Gastrocnemius medialis (tissue), 4 donors: Measurements from ENCODE around the gene HTR1B. TPM values are rescaled to one million over a fixed set of nuclear protein-coding genes. Genes with fewer than 3 reads are reported as not detected.

ENCODE experiments used
- ATAC-seq, 2 donors: fragments of 150-250 bp; one replicate each; pipeline ENCODE4 v1.9.1; 2016
- DNase-seq, 2 donors: peaks; one replicate each; pipeline ENCODE4 v3.0.0-alpha.2; 2019
- H3K27ac ChIP-seq, 4 donors: fragments of 200-600 bp; sonication (generic); 1 replicate in 1 of 4; 2 replicates in 3 of 4; pipeline ENCODE4 v1.5.1; 2016 to 2018; ENCODE audit warnings: mild to moderate bottlenecking in 2 of 4, moderate library complexity in 1 of 4
- H3K27me3 ChIP-seq, 3 donors: fragments of 200-600 bp; sonication (generic) in 2 of 3; 1 replicate in 1 of 3; 2 replicates in 2 of 3; pipeline versions ENCODE4 v1.5.1 to v1.6.0; 2016 to 2019; ENCODE audit warnings: mild to moderate bottlenecking in 1 of 3, moderate library complexity in 1 of 3
- H3K36me3 ChIP-seq, 2 donors: fragments of 200-600 bp; sonication (generic) in 1 of 2; one replicate each; pipeline ENCODE4 v1.5.1; 2017 to 2018
- H3K4me1 ChIP-seq, 2 donors: fragments of 200-600 bp; sonication (generic) in 1 of 2; one replicate each; pipeline ENCODE4 v1.5.1; 2016 to 2017; ENCODE audit warnings: mild to moderate bottlenecking in 2 of 2
- H3K4me3 ChIP-seq, 4 donors: fragments of 200-600 bp; sonication (generic) in 3 of 4; 1 replicate in 1 of 4; 2 replicates in 3 of 4; pipeline ENCODE4 v1.5.1; 2016 to 2019; ENCODE audit warnings: mild to moderate bottlenecking in 2 of 4
- H3K9me3 ChIP-seq, 3 donors: fragments of 200-600 bp; sonication (generic) in 2 of 3; 1 replicate in 1 of 3; 2 replicates in 2 of 3; pipeline ENCODE4 v1.5.1; 2016 to 2019
- POLR2A ChIP-seq, 2 donors: fragments of 450-650 bp; IDR thresholded peaks; one replicate each; pipeline ENCODE4 v1.6.1; 2017; ENCODE audit warnings: antibody characterized with exemption in 2 of 2, mild to moderate bottlenecking in 2 of 2, moderate library complexity in 2 of 2
- in situ Hi-C, 4 donors: fragments of 200-750 bp; cut with MboI; loops; one replicate each; pipeline versions ENCODE4 v1.15.0 to v1.8.0; 2017; ENCODE audit warnings: low sequenced_read_pairs in 4 of 4
- intact Hi-C: fragments of 100-400 bp; cut with DNase I; formaldehyde crosslinking; loops from one replicate; pipeline ENCODE4 v1.15.1; 2023; ENCODE audit warnings: low total_unique reads
- total RNA-seq, 4 donors: library from RNA; depleted of rRNA; stranded (reverse); fragments of >200 nt; gene quantifications; one replicate each; pipeline versions ENCODE4 v1.1.0 to v1.2.3, GENCODE V29; 2016
- TF ChIP-seq, protein P1 (sequence below), 5 experiments: fragments of 450-650 bp in 3 of 5; fragments of 200-600 bp in 2 of 5; sonication (generic) in 2 of 5; IDR thresholded peaks in 4 of 5; conservative IDR thresholded peaks in 1 of 5; 1 replicate in 4 of 5; 2 replicates in 1 of 5; pipeline ENCODE4 v1.5.1; 2016 to 2019; ENCODE audit warnings: antibody characterized with exemption in 5 of 5, mild to moderate bottlenecking in 3 of 5, moderate library complexity in 3 of 5

HTR1B gene
- total RNA-seq, 4 donors from 2014 or later: not detected

DNA sequence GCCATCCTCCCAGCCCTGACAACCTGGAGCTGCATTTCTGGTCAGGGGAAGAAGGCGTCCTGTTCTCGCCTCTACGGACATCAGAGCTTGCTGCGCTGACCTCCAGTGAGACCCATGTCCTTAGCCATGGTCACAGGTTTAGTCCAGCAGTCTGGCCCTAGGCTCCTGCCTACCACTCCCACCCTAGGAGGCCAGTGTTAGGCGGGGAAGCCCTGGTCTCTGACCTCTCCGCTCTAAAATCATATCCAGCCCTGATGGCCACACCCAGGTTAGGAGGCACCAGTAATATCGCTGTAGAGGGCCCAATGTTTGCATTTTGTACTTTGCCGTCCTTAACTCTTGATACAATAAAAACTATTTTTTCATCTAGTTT lies 1.2 kb upstream of the HTR1B start:
- no peak for DNase-seq
- H3K27ac ChIP-seq: no peak overlapping the region
- H3K4me3 ChIP-seq: peak overlapping the region in 3 of 4 donors; percentile 34 to 54 (median 49)
- no peaks in the 10 kb centered on the region for H3K9me3 ChIP-seq
- H3K36me3 ChIP-seq: no peaks in the 10 kb centered on the region
- TF ChIP-seq, protein P1, sequence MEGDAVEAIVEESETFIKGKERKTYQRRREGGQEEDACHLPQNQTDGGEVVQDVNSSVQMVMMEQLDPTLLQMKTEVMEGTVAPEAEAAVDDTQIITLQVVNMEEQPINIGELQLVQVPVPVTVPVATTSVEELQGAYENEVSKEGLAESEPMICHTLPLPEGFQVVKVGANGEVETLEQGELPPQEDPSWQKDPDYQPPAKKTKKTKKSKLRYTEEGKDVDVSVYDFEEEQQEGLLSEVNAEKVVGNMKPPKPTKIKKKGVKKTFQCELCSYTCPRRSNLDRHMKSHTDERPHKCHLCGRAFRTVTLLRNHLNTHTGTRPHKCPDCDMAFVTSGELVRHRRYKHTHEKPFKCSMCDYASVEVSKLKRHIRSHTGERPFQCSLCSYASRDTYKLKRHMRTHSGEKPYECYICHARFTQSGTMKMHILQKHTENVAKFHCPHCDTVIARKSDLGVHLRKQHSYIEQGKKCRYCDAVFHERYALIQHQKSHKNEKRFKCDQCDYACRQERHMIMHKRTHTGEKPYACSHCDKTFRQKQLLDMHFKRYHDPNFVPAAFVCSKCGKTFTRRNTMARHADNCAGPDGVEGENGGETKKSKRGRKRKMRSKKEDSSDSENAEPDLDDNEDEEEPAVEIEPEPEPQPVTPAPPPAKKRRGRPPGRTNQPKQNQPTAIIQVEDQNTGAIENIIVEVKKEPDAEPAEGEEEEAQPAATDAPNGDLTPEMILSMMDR (IDR thresholded peaks at IDR 0.05 in 4 of 5, conservative IDR thresholded peaks at IDR 0.05 in 1 of 5): no peak
- TF ChIP-seq POLR2A (IDR thresholded peaks at IDR 0.05): no peak
- H3K4me1 ChIP-seq: peaks cover 0 to 7% of the 10 kb centered on the region in 2 donors
- H3K27me3 ChIP-seq: peaks cover 45 to 69% (median 57%) of the 10 kb centered on the region in 3 donors
- in situ Hi-C loops: loop anchor here in 3 of 4 donors (25.0 kb wide), 1 partner anchor 1527 kb away; no protein-coding TSS in a partner anchor
- no peak for ATAC-seq
- intact Hi-C loops: no loop called here

DNA sequence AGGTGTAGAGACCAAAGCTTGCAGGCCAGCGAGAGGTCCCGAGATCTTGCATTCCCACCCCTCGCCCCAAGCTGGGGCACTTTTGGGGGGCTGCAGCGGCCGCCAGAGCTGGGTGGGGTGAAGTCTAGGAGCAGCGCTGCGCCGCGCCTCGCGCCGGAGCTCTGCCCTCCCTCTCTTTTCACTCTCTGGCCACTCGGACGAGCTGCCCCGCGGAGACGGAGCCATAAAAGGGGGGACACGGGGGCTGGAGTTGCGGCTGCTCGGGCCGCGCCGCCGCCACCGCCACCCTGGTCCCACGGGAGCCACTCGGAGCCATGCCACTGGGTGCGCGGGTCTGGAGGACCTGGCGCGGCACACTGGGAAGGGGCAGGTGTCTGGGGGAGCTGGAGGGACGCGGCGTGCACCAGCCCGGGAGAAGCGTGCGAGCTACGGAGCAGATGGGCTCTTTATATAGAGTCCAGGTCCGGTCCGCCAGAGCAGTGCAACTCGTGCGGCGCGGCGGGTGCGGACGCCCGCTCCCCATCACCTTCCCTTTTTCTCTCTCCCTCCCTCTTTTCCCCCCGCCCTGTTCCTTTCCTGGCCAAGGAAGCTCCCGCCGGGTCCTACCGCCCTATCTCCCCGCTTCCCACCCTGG lies 687 bp upstream of the HTR1B start:
- in situ Hi-C loops: loop anchor here in 3 of 4 donors (25.0 kb wide), 1 partner anchor 1527 kb away; no protein-coding TSS in a partner anchor
- intact Hi-C loops: no loop called here
- Histone ChIP-seq H3K27me3 (peaks cover 45 to 69% (median 57%) of the 10 kb centered on the region in 3 donors), H3K27ac (no peak overlapping the region), H3K4me3 (peak overlapping the region; percentile 34 to 54 (median 46)), H3K36me3 (no peaks in the 10 kb centered on the region), H3K9me3 (no peaks in the 10 kb centered on the region), H3K4me1 (peaks cover 0 to 7% of the 10 kb centered on the region in 2 donors)
- DNase-seq (no peak), ATAC-seq (no peak)
- TF ChIP-seq, protein P1 (IDR thresholded peaks at IDR 0.05 in 4 of 5, conservative IDR thresholded peaks at IDR 0.05 in 1 of 5): no peak
- TF ChIP-seq POLR2A (IDR thresholded peaks at IDR 0.05): no peak

DNA sequence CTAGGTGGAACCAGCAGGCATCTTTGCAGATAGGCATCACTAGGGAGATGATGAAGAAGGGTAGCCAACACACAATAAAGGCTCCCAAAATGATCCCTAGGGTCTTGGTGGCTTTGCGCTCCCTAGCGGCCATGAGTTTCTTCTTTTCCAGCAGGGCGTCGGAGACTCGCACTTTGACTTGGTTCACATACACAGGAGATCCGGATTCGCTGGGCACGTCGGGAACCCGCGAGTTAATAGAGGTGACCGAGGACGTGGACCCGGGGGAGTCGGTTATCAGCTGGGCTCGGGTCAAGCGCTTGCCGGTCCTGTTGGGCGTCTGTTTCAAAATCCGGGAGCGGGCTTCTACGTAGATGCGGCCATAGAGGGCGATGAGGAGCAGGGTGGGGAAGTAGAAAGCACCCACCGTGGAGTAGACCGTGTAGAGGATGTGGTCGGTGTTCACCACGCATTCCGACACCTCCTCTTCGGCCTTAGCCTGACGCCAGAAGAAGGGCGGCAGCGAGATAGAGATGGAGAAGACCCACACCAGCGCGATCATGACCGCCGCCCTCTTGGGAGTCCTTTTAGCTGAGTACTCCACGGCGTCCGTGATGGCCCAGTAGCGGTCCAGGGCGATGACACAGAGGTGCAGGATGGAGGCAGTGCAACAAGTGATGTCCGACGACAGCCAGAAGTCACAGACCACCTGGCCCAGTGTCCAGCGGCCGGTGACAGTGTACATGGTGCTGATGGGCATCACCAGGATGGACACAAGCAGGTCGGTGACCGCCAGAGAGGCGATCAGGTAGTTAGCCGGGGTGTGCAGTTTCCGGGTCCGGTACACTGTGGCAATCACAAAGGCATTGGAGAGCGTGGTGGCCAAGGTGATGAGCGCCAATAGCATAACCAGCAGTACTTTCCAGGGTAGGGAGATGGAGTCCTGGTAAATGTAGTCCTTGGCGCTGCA lies 658 bp downstream of the HTR1B start:
- Histone ChIP-seq H3K4me1 (peaks cover 0 to 7% of the 10 kb centered on the region in 2 donors), H3K9me3 (no peaks in the 10 kb centered on the region), H3K36me3 (no peaks in the 10 kb centered on the region), H3K27ac (no peak overlapping the region), H3K4me3 (peak overlapping the region; percentile 7 to 54 (median 42)), H3K27me3 (peaks cover 45 to 65% (median 54%) of the 10 kb centered on the region in 3 donors)
- in situ Hi-C loops (loop anchor here in 3 of 4 donors (25.0 kb wide), 1 partner anchor 1525 kb away; no protein-coding TSS in a partner anchor), intact Hi-C loops (no loop called here)
- ATAC-seq (no peak), DNase-seq (no peak)
- TF ChIP-seq, protein P1 (IDR thresholded peaks at IDR 0.05 in 4 of 5, conservative IDR thresholded peaks at IDR 0.05 in 1 of 5): no peak

DNA sequence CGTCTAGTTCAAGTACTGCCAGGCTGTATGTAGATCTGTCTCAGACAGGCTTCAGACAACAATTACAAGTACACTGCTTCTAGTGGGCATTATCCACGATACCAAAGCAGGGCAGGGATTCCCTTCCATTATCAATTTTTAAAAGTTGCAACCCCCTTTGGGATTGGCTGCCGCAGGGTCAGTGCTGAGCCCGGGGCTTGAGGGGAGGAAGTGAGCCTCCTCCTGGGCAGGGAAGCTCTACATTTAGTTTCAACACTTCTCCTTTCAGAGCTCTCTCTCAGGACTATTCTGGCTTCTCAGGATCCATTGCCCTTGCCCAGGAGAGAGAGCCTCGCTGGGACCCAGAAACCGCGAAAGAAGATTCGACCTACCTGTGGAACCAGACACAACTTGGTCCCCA lies 1.5 kb downstream of the HTR1B start:
- Histone ChIP-seq H3K4me1 (peaks cover 0 to 7% of the 10 kb centered on the region in 2 donors), H3K27me3 (peaks cover 45 to 59% (median 50%) of the 10 kb centered on the region in 3 donors), H3K36me3 (no peaks in the 10 kb centered on the region), H3K4me3 (no peak overlapping the region), H3K9me3 (no peaks in the 10 kb centered on the region), H3K27ac (no peak overlapping the region)
- in situ Hi-C loops: loop anchor here in 3 of 4 donors (25.0 kb wide), 1 partner anchor 1524 kb away; no protein-coding TSS in a partner anchor
- intact Hi-C loops: no loop called here
- TF ChIP-seq, protein P1 (IDR thresholded peaks at IDR 0.05 in 4 of 5, conservative IDR thresholded peaks at IDR 0.05 in 1 of 5): no peak
- no peak for TF ChIP-seq POLR2A (IDR thresholded peaks at IDR 0.05)
- ATAC-seq (no peak), DNase-seq (no peak)
